GM18951 (cell line): ENCODE results near the gene AKT3.

ENCODE experiments used
- POLR2A ChIP-seq: IDR thresholded peaks from 4 replicates; pipeline ENCODE4 v1.6.1; 2011; ENCODE audit warnings: mild to moderate bottlenecking; ENCODE audit not compliant: insufficient read length, insufficient read depth; ENCODE audit errors: extremely low read depth
- in situ Hi-C: fragments of 300-500 bp; cut with MboI; formaldehyde crosslinking; loops from one replicate; pipeline ENCODE4 v1.12.0; 2022; ENCODE audit warnings: low sequenced_read_pairs, mixed read lengths, inconsistent platforms; ENCODE audit not compliant: unreplicated experiment

AKT3 gene

GRCh38 chr1:243564814-243565213, 285.2 kb downstream of the AKT3 start:
- no peak for TF ChIP-seq POLR2A
- in situ Hi-C loops: no loop called here

- in situ Hi-C loops: no loop called here
- TF ChIP-seq POLR2A: no peak
Measured at GRCh38 chr1:243563732-243564131, 286.3 kb downstream of the AKT3 start.

- in situ Hi-C loops: no loop called here
- no peak for TF ChIP-seq POLR2A
Measured at GRCh38 chr1:243562473-243562872, 287.6 kb downstream of the AKT3 start.

- in situ Hi-C loops: no loop called here
- no peak for TF ChIP-seq POLR2A
Measured at GRCh38 chr1:243561588-243562319, 288.3 kb downstream of the AKT3 start.

- in situ Hi-C loops: no loop called here
- no peak for TF ChIP-seq POLR2A
Measured at GRCh38 chr1:243559575-243560162, 290.4 kb downstream of the AKT3 start.

- no peak for TF ChIP-seq POLR2A
Measured at GRCh38 chr1:243558576-243558975, 291.5 kb downstream of the AKT3 start.

GRCh38 chr1:243557866-243558265, 292.2 kb downstream of the AKT3 start:
- in situ Hi-C loops: no loop called here
- no peak for TF ChIP-seq POLR2A

More at GRCh38 chr1:243558576-243558975, 291.5 kb downstream of the AKT3 start:
- in situ Hi-C loops: no loop called here

GRCh38 chr1:243554686-243555085, 295.4 kb downstream of the AKT3 start:
- in situ Hi-C loops: no loop called here
- no peak for TF ChIP-seq POLR2A

GRCh38 chr1:243553090-243553489, 297.0 kb downstream of the AKT3 start:
- no peak for TF ChIP-seq POLR2A
- in situ Hi-C loops: no loop called here

- in situ Hi-C loops: no loop called here
- TF ChIP-seq POLR2A: no peak
Measured at GRCh38 chr1:243550276-243550675, 299.8 kb downstream of the AKT3 start.

GRCh38 chr1:243549791-243550190, 300.3 kb downstream of the AKT3 start:
- no peak for TF ChIP-seq POLR2A
- in situ Hi-C loops: no loop called here

GRCh38 chr1:243549108-243549507, 300.9 kb downstream of the AKT3 start:
- no peak for TF ChIP-seq POLR2A
- in situ Hi-C loops: no loop called here

GRCh38 chr1:243548516-243548915, 301.5 kb downstream of the AKT3 start:
- in situ Hi-C loops: no loop called here
- TF ChIP-seq POLR2A: no peak

GRCh38 chr1:243547891-243548290, 302.2 kb downstream of the AKT3 start:
- in situ Hi-C loops: no loop called here

More at GRCh38 chr1:243547891-243548290, 302.2 kb downstream of the AKT3 start:
- TF ChIP-seq POLR2A: no peak
